GM21515 (cell line): Measurements from ENCODE around the gene TMEM270.
"Not testable (repeated sequence)": the region's sequence is repeated elsewhere in the genome, so short reads cannot be mapped to it uniquely, and the experiment has no call there.

ENCODE experiments used
- ATAC-seq: cut with Tn5 transposase; IDR thresholded peaks from one replicate; pipeline ENCODE4 v1.9.1; 2021; ENCODE audit not compliant: unreplicated experiment

The TMEM270 gene, protein sequence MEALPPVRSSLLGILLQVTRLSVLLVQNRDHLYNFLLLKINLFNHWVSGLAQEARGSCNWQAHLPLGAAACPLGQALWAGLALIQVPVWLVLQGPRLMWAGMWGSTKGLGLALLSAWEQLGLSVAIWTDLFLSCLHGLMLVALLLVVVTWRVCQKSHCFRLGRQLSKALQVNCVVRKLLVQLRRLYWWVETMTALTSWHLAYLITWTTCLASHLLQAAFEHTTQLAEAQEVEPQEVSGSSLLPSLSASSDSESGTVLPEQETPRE

DNA sequence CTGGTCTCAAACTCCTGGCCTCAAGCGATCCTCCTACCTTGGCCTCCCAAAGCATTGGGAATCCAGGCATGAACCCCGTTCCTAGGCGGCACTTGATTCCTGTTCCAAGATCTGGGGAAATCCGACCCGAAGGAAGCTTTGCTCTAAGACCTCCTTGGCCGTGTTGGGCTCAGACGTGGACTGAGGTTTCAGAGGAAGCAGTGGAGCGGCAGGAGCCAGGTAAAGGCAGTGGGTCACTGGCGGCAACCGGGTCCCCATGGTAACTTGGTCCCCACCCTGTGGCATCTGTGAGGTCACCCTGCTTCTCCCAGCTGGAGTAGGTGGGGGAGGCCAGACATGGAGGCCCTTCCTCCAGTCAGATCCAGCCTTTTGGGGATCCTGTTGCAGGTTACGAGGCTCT, at the start of gene TMEM270:
Gene TMEM270, plus strand, starts transcription at position 301 of the 400 bp plus-strand sequence. Its CDS starts 36 bp downstream, at position 337.
- no peak for ATAC-seq

DNA sequence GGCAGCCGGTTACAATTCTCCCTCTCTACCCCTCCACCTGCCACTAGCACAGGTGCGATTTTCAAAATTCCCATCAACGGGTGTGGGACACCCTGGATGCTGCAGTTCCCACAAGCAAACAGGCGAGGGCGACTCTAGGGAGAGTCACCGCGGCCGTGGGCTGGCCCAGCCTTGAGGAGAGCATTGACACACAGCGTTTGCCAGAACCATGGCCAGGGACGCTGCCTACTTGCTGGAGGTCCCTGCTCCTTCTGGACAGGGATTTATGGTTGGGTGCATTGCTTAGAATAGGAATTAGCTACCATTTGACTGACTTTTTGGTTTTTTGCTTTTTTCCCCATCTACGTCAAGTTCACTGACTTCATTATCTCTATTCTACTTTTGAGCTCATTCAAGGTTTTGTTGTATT, 49.2 kb upstream of the TMEM270 start:
- no peak for ATAC-seq

DNA sequence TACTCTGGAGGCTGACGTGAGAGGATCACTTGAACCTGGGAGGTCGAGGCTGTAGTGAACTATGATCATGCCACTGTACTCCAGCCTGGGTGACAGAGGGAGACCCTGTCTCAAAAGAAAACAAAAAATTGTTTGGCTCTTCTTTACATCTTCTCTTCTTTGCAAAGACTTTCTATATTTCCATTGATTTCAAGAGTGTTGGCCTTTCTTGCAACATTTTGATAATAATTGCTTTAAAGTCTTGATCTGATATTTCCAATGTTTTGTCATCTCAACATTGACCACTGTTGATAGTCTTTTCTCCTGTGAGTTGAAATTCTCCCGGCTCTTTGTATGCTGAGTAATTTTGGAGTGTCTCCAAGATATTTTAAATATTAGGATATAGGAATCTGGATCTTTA, 48.0 kb upstream of the TMEM270 start:
- no peak for ATAC-seq

DNA sequence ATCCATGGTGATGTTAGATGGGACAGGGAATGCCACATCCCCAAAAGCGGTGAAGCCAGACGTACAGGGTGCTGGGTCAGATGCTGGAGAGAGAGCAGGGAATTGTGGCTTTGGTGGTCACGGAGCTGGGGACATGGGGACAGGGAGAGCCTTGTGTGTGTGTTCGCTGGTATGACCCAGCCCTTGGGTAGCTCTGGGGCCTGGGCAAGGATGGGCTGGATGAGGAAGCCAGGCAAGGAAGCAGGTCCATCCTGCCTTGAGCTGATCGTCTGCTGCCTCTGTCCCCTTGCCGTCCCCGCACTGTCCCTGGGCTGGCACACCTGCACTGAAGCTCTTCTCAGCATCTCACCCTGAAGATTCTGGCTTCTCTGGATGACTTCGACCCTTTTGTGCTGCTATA, 45.5 kb upstream of the TMEM270 start:
- no peak for ATAC-seq

DNA sequence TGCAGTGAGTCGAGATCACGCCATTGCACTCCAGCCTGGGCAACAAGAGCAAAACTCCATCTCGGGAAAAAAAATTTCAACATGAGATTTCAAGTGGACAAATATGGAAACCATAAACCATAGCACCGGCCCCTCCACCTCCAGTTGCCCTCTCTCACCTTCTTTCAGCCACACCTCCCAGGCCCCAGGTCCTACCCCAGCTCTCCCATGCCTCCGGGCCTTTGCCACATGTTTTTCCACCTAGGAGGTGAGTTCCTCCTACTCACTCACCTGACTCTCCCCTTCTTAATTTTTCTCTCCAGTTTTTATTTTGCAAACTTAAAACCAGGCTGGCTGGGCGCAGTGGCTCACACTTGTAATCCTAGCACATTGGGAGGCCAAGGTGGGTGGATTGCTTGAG, 43.8 kb upstream of the TMEM270 start:
- ATAC-seq, result no peak

DNA sequence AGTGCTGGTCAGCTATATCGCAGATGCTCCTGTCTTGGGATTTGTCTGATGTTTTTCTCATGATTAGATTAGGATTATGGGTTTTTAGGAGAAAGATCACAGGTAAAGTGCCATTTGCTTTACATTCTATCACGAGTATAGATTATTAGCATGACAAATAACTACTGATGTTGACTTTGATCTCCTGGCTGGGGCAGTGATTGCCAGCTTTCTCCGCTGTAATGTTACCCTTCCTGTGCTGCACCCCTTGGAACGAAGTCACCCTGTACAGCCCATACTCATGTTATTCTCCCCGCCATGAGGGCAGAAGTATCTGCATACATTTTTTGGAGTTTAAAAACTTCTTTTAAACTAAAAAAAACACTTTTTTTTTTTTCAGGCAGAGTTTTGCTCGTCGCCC, 40.9 kb upstream of the TMEM270 start:
- no peak for ATAC-seq

DNA sequence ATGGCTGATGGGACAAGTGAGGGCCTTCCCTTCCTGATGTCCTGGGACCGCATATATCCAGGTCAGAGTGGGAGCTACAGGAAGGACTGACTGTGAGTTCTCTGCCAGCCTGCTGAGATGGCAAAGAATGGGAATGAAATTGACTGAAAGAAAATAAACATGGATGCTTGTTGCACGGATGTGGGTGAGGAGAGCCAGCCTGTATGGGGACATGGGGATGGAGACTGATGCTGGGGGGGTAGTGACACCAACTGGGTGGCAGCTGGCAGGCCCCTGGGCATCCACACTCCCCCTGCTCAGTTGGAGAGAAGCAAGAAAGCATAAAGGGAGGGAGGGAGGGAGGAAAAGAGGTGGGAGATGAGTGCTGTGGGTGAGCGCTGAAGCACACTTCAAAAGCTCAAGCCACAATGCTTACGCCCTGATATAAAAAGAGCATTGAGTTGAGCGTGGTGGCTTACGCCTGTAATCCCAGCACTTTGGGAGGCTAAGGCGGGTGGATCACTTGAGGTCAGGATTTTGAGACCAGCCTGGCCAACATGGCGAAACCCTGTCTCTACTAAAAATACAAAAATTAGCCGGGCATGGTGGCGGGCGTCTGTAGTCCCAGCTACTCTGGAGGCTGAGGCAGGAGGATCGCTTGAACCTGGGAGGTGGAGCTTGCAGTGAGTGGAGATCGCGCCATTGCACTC, 39.2 kb upstream of the TMEM270 start:
- ATAC-seq, result not testable (repeated sequence)

DNA sequence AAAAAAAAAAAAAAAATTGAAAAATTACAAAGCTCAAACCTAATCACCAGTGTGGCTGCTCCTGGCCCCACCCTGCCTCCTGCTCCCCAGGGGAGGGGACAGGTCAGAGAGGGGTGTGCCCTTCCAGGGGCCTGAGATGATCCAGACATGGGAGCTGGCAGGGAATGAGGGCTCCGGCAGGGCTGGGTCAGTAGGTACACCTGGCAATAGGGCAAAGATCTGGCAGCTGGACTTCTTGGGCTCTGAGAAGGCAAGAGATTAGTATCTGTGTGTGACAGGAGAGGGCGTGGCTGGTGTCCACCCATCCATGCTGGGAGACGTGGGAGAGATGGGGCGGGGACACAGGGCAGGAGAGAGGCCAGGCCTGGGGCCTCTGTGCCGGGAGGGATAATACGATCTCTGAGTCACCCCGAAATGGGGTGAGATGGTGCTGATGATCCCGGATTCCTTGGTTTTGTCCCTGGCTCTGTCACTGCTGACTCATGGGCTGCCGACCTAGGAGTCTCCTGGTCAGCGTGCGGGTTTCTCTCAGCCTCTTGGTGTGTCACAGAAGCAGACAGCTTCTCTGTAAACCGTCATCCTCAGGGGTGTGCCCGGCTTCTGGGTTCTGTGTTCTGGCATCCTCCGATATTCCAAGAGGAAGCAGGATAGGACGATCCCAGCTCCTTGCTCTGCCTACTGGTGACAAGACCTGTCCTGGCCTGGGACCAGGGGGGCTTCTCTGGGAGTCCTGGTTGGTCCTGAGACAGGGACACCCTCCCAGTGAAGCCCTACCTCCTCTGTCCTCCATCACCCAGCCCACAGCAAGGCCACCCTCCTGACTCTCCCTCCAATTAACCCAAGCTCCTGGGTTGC, 38.4 kb upstream of the TMEM270 start:
- ATAC-seq, result no peak

DNA sequence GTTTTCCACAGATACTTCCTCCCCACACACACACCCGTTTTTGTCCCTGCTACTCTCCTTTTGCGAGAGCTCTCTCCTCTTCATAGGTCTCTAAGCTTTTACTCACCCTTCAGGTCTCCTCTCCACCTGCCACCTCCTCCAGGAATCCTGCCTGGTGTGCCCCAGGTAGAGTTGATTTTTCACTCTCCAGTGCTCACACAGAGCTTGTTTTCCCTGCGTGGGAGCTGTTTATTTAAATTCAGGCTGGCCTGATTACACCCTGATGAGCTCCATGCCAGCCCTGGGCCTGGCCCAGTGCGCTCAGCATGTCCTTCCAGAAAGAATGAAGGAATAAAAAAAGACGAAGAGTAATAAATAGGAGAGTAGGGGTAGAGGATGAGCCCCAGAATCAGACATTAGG, 37.7 kb upstream of the TMEM270 start:
- ATAC-seq, result no peak

DNA sequence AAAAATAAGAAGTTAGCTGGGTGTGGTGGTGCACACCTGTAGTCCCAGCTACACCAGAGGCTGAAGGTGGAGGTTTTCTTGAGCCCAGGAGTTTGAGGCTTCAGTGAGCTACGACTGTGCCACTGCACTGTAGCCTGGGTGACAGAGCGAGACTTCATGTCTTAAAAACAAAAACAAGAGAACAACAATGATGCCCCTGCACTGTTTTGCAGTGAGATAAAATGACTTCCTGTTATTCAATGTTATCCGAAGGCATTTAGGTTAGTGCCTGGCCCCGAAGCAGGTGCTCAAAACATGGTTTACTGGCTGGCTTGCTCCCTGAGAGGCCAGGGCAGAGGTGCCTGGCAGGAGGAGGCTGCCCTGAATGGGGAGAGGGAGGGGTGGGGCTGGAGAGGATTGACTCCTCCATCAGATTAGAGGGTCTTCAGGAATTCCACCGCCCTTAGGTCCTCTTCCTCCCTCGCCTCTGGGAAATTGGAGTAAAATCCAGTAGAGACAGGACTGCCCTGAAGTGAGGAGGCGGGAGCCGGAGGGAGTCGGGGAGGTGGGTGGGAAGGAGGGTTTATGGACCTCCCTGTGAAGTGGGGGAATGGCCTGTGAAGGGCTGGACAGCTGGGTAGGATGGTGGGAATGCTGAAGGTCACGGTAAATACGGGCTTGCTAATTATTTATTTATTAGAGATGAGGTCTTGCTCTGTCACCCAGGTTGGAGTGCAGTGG, 36.9 kb upstream of the TMEM270 start:
- no peak for ATAC-seq

DNA sequence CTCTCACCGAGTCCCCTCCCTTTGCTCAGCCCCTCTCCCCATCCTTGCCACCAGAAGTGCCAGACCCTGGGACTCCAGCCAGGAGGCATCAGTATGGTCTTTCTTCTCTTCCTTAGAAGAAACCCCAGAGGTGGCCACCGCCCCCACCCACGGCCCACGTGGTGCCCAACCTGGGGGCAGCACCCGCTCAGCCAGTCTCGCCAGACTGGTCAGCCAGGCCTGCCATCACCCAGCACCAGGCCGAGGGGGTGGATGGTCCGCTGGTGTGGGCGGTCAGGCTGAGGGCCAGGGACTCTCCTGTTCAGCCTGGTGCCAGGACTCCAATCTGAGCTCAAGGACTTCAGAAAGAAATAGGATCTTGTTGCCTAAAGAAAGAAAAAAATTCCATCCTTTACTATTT, 36.0 kb upstream of the TMEM270 start:
- ATAC-seq, result no peak

DNA sequence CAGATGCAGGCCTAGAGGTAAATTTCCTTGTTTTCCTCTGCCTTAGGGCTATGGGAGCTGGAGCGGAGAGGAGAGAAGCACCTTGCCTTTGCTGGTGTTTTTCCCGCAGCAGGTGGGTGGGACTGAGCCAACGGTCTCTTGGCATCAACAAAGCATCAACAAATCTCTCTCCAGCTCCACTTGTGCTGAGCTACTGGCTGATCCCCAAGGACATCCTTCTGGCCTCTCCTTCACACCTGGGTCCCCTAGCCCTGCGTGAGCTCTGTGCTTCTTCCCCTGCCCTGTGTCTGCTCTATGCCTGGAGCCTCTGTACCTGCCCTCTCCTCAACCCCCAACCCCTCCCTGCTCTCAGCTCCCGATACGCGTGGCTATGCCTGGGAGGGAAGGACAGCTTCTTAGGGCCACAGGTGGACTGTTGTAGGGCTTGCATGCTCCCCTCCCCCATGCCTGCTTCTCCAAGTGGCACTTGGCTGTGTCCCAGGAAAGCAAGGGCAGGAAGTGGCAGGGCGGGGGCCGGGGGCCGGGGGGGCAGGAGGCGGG, 33.3 kb upstream of the TMEM270 start:
- no peak for ATAC-seq

DNA sequence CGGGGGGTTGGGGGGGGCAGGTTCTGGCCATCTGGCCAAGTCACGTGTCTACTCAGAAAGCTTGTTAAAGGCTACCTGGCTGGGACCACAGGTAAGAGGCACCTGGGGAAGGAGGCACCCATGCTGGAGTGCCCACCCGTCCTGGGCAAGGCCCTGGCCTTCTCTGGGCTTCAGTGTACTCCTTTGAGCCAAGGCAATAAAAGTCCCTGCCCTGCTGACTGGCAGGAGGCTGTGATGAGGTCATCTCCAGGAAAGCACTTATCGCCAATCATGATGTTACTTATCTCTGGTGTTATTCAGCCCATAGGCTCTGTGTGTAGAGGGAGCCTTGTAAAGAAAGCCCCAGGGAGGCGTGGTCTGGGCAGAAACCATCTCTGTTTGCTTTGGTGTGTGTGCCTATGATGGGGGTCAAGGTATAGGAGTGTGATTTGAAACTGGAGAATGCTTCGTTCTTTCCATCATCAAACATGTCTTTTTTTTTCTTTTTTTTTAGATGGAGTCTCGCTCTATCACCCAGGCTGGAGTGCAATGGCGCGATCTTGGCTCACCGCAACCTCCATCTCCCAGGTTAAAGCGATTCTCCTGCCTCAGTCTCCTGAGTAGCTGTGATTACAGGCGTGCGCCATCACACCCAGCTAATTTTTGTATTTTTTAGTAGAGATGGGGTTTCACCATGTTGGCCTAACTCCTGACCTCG, 32.7 kb upstream of the TMEM270 start:
- no peak for ATAC-seq

DNA sequence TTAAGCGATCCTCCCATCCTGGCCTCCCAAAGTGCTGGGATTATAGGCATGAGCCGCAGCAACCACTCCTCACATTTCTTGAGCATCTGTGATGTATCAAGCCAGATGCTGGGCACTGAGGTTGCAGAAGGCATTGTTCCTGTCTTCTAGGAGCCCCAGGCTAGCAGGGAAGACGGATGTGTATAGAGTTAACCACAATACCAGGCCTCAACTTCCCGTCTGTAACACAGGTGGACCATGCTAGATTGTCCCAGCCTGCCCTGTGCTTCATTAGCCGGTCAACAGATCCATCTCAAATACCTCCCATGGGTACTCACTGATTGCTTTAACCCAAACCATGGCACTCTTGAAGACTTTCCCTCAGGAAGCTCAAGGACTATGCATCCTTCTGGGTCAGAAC, 32.0 kb upstream of the TMEM270 start:
- ATAC-seq, result no peak

DNA sequence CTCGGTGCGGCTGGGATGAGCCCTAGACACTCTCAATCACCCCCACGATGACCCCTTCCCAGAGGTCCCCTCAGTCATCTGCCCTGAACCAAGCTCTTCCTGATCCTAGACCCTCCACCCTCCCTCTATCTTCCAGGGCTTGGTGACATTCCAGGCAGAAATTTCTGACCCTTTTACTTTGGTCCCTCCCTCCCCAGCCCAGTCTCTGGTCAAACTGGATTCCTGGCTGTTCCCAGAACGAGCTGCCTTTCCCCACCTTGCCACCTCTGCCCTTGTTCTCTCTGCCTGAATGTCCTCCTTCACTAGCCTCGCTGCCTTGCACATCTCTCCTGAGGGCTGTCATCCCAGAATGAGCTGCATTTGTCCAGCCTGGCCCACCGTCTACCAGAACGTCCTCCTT, 31.5 kb upstream of the TMEM270 start:
- ATAC-seq, result no peak

DNA sequence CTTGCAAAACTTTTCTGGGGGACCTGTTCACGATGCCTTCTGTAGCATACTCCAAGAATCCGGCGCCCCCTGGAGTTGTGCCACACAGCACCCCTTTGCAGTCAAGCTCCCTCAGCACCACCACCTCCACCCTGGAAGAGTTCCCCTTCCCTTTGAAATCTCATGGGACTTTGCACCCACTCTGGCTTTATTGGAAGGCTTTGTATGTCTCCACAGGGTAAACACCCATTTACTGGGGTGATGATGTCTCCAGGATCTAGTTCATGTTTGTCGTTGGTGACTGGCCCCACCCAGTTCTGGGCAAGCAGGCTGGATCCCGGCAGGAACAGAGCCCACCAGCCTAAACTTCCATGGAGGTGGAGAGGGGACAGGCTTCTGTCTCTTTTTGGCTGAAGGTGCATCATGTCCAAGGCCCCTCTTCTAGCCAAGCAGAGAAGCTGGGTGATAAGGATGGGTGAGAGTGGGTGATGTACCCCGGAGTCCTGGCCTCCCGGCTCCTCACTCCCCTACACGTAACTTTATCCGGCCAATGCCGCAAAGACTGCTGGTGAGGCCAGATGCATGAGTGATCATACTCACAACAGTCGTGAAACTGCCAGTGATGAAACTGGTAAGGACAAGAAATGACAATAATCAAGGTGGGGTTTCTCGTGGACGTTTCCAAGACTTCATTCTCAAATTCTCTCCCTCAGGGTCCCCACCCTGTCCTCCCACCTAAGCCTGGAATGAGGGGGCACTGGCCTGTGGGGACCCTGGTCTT, 30.9 kb upstream of the TMEM270 start:
- ATAC-seq, result no peak

DNA sequence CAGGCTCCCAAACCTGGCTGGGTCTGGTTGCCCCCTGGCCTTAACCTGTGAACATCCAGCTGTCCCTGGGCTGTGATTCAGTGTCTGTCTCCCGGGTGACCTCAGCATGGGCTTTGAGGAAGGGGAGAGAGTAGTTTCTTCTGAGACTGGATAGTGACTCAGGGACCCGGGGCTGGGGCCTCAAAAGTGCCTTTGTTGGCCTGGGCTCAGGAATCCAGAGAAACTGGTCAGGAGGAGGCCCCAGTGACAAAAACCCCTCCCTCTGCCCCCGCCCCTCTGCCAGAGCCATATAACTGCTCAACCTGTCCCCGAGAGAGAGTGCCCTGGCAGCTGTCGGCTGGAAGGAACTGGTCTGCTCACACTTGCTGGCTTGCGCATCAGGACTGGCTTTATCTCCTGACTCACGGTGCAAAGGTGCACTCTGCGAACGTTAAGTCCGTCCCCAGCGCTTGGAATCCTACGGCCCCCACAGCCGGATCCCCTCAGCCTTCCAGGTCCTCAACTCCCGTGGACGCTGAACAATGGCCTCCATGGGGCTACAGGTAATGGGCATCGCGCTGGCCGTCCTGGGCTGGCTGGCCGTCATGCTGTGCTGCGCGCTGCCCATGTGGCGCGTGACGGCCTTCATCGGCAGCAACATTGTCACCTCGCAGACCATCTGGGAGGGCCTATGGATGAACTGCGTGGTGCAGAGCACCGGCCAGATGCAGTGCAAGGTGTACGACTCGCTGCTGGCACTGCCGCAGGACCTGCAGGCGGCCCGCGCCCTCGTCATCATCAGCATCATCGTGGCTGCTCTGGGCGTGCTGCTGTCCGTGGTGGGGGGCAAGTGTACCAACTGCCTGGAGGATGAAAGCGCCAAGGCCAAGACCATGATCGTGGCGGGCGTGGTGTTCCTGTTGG, 30.0 kb upstream of the TMEM270 start, which contains the start of gene CLDN4:
Gene CLDN4, plus strand, starts transcription at position 316 of the 903 bp plus-strand sequence. Its CDS starts 206 bp downstream, at position 522.
- ATAC-seq, result no peak

DNA sequence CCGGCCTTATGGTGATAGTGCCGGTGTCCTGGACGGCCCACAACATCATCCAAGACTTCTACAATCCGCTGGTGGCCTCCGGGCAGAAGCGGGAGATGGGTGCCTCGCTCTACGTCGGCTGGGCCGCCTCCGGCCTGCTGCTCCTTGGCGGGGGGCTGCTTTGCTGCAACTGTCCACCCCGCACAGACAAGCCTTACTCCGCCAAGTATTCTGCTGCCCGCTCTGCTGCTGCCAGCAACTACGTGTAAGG, 29.4 kb upstream of the TMEM270 start:
- no peak for ATAC-seq
